Karpas-422 (cell line): Measurements from ENCODE around the gene LNX1. TPM values are rescaled to one million over a fixed set of nuclear protein-coding genes. Genes with fewer than 3 reads are reported as not detected.
A peak's percentile ranks its signal among the peaks of the same experiment; 100 is the strongest.

ENCODE experiments used
- DNase-seq: peaks from one replicate; pipeline ENCODE4 v3.0.0-alpha.2; 2015
- H2AFZ ChIP-seq: fragments of 200-600 bp; sonication (generic); 2 replicates; pipeline ENCODE4 v1.6.1; 2014; ENCODE audit warnings: antibody characterized with exemption, low read length, mixed read lengths
- H3K27ac ChIP-seq: fragments of 200-600 bp; sonication (generic); 2 replicates; pipeline ENCODE4 v1.5.1; 2014; ENCODE audit warnings: mild to moderate bottlenecking, low read length, moderate library complexity
- H3K27me3 ChIP-seq: fragments of 200-600 bp; sonication (generic); 2 replicates; pipeline ENCODE4 v1.6.1; 2014; ENCODE audit warnings: low read length, mixed read lengths
- H3K36me3 ChIP-seq: fragments of 200-600 bp; sonication (generic); 2 replicates; pipeline ENCODE4 v1.6.1; 2014; ENCODE audit warnings: low read length, mixed read lengths; ENCODE audit not compliant: insufficient read depth
- H3K4me1 ChIP-seq: fragments of 200-600 bp; sonication (generic); 2 replicates; pipeline ENCODE4 v1.6.1; 2014; ENCODE audit warnings: mild to moderate bottlenecking, low read length, mixed read lengths
- H3K4me2 ChIP-seq: fragments of 200-600 bp; sonication (generic); 2 replicates; pipeline ENCODE4 v1.6.1; 2014; ENCODE audit warnings: low read length, low read depth, mild to moderate bottlenecking; ENCODE audit not compliant: poor library complexity, severe bottlenecking
- H3K4me3 ChIP-seq: fragments of 200-600 bp; sonication (generic); 2 replicates; pipeline ENCODE4 v1.5.1; 2014; ENCODE audit warnings: mild to moderate bottlenecking, antibody characterized with exemption, low read length, mixed read lengths
- H3K79me2 ChIP-seq: fragments of 200-600 bp; sonication (generic); 2 replicates; pipeline ENCODE4 v1.6.1; 2014; ENCODE audit warnings: mild to moderate bottlenecking, low read length, mixed read lengths
- H3K9ac ChIP-seq: fragments of 200-600 bp; sonication (generic); 2 replicates; pipeline ENCODE4 v1.6.0; 2014; ENCODE audit warnings: low read length
- H3K9me2 ChIP-seq: fragments of 200-600 bp; sonication (generic), shearing (Covaris generic); replicated peaks from 2 replicates; pipeline ENCODE4 v1.6.0; 2014; ENCODE audit warnings: mild to moderate bottlenecking, low read length, moderate library complexity; ENCODE audit not compliant: insufficient read depth
- H3K9me3 ChIP-seq: fragments of 300-700, 200-600 bp; sonication (generic); 2 replicates; pipeline ENCODE4 v1.6.1; 2014; ENCODE audit warnings: low read length, mixed read lengths
- H4K20me1 ChIP-seq: fragments of 200-600 bp; sonication (generic); 2 replicates; pipeline ENCODE4 v1.6.1; 2014; ENCODE audit warnings: mild to moderate bottlenecking, antibody characterized with exemption, low read length, low read depth; ENCODE audit not compliant: insufficient read depth
- total RNA-seq: library from RNA; depleted of rRNA; stranded (reverse); fragments of >200 nt; shearing (Covaris generic); gene quantifications from 2 replicates; pipeline ENCODE4 v1.2.3, GENCODE V29; 2014; ENCODE audit warnings: low replicate concordance

The LNX1 gene
- total RNA-seq, 1 experiment from 2014 or later = not detected

DNA sequence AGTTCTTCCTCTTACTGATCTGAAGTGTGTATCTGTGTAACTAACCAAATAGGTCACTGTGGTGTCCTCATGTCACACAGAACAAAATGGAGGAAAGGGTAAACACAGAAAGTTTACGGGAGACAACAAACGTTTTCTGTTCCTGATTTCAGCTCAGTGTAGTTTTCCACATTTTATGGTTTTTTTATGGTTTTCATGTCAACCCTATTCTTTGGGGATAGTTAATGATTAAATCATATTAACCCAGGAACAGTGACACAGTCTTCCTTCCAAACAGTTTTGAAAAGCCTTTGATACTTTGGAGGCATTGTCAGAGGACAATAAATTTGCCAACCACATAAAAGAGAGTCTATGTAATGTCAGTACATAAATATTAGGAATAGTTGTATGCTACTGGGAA is 4.2 kb downstream of the LNX1 start:
- Histone ChIP-seq H4K20me1 (no peaks in the 10 kb centered on the region), H3K4me3 (no peak overlapping the region), H3K27me3 (no peaks in the 10 kb centered on the region), H3K79me2 (no peaks in the 10 kb centered on the region), H2AFZ (no peak overlapping the region), H3K27ac (no peak overlapping the region), H3K9me2 (no peaks in the 10 kb centered on the region), H3K9ac (no peak overlapping the region), H3K36me3 (no peaks in the 10 kb centered on the region), H3K4me2 (no peak overlapping the region), H3K4me1 (peaks cover 7% of the 10 kb centered on the region), H3K9me3 (no peaks in the 10 kb centered on the region)
- DNase-seq = no peak

DNA sequence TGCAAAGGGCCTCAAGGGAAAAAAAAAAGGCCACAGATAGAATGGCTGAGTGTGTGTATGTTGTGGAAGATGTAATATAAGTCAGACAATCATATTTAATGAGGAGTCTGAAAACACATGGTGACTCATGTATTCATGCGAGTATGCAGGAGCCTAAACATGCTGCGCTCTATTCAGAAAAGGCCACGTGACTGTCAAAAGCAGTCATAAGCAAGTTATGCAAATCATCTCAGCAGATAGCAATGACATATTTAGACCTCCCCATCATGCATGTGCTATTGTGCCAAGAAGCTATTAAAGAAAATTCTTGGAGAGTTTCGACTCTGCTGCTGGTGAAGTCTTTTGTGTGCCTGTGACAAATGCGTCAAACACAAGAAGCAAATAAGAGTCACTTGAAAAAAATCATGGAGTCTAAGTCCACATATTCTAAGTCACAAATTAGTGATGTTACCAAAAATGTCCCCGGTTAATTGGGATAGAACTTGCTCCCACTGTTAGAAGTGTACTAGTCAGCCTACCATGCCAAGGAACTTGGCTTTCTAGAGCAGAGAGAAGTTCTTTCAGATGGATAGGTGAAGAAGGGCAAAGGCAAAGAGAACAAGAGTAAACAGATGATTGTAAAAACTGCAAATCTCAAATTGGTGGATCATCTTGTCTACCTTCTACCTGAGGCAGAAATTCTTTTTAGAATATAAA is 5.0 kb downstream of the LNX1 start:
- peak; percentile 46 for DNase-seq
- no peak overlapping the region for H3K9ac ChIP-seq
- no peaks in the 10 kb centered on the region for H3K79me2 ChIP-seq
- no peaks in the 10 kb centered on the region for H3K27me3 ChIP-seq
- H3K4me3 ChIP-seq = no peak overlapping the region
- no peaks in the 10 kb centered on the region for H3K9me3 ChIP-seq
- no peaks in the 10 kb centered on the region for H3K36me3 ChIP-seq
- H3K27ac ChIP-seq = no peak overlapping the region
- peaks cover 7% of the 10 kb centered on the region for H3K4me1 ChIP-seq
- no peak overlapping the region for H3K4me2 ChIP-seq
- no peaks in the 10 kb centered on the region for H3K9me2 ChIP-seq
- H4K20me1 ChIP-seq = no peaks in the 10 kb centered on the region
- no peak overlapping the region for H2AFZ ChIP-seq

GRCh38 chr4:53584658-53585057 is 6.6 kb downstream of the LNX1 start:
- Histone ChIP-seq H4K20me1 (no peaks in the 10 kb centered on the region), H3K27ac (no peak overlapping the region), H2AFZ (no peak overlapping the region), H3K9me2 (no peaks in the 10 kb centered on the region), H3K27me3 (no peaks in the 10 kb centered on the region), H3K36me3 (no peaks in the 10 kb centered on the region), H3K4me2 (no peak overlapping the region), H3K9ac (no peak overlapping the region), H3K79me2 (no peaks in the 10 kb centered on the region), H3K4me3 (no peak overlapping the region), H3K4me1 (peaks cover 7% of the 10 kb centered on the region), H3K9me3 (no peaks in the 10 kb centered on the region)
- DNase-seq = no peak

- Histone ChIP-seq H3K36me3 (no peaks in the 10 kb centered on the region), H4K20me1 (no peaks in the 10 kb centered on the region), H3K9me2 (no peaks in the 10 kb centered on the region), H3K79me2 (no peaks in the 10 kb centered on the region), H3K4me1 (peaks cover 7% of the 10 kb centered on the region), H3K27ac (no peak overlapping the region), H3K9me3 (no peaks in the 10 kb centered on the region), H3K4me2 (no peak overlapping the region), H3K4me3 (no peak overlapping the region), H3K9ac (no peak overlapping the region), H3K27me3 (no peaks in the 10 kb centered on the region), H2AFZ (no peak overlapping the region)
- DNase-seq = no peak
Observed at GRCh38 chr4:53583513-53583912, 7.8 kb downstream of the LNX1 start.

- Histone ChIP-seq H3K79me2 (no peaks in the 10 kb centered on the region), H2AFZ (no peak overlapping the region), H3K9ac (no peak overlapping the region), H3K27ac (no peak overlapping the region), H3K9me3 (no peaks in the 10 kb centered on the region), H3K36me3 (no peaks in the 10 kb centered on the region), H3K27me3 (no peaks in the 10 kb centered on the region), H3K9me2 (no peaks in the 10 kb centered on the region), H3K4me1 (peaks cover 7% of the 10 kb centered on the region), H3K4me3 (no peak overlapping the region), H4K20me1 (no peaks in the 10 kb centered on the region), H3K4me2 (no peak overlapping the region)
- no peak for DNase-seq
Observed at GRCh38 chr4:53582194-53582593, 9.1 kb downstream of the LNX1 start.

DNA sequence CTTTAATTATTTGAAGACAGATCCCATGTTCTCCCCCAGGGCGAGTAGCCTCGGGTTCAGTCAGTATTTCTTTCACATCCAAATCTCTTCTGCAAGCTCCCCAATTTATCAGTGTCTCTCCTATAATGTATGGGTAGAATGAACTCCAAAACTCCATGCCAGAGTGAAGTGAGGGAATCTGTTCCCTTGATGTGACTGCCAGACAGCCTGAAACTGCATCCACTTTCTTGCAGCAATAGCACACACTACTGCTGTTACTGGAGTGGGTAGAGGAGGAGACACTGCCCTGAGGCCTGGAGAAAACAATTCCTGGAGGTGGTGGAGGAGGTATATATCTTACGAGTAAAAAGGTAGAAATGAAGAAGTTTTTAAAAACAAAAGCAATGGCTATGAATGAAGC is 11.0 kb downstream of the LNX1 start:
- no peak for DNase-seq
- Histone ChIP-seq H4K20me1 (no peaks in the 10 kb centered on the region), H3K4me2 (no peak overlapping the region), H3K4me3 (no peak overlapping the region), H3K79me2 (no peaks in the 10 kb centered on the region), H2AFZ (no peak overlapping the region), H3K27ac (no peak overlapping the region), H3K9me3 (no peaks in the 10 kb centered on the region), H3K27me3 (no peaks in the 10 kb centered on the region), H3K36me3 (no peaks in the 10 kb centered on the region), H3K9ac (no peak overlapping the region), H3K4me1 (no peaks in the 10 kb centered on the region), H3K9me2 (no peaks in the 10 kb centered on the region)

- Histone ChIP-seq H2AFZ (no peak overlapping the region), H3K27me3 (no peaks in the 10 kb centered on the region), H3K9ac (no peak overlapping the region), H4K20me1 (no peaks in the 10 kb centered on the region), H3K4me3 (no peak overlapping the region), H3K9me3 (no peaks in the 10 kb centered on the region), H3K79me2 (no peaks in the 10 kb centered on the region), H3K4me2 (no peak overlapping the region), H3K36me3 (no peaks in the 10 kb centered on the region), H3K9me2 (no peaks in the 10 kb centered on the region), H3K4me1 (no peaks in the 10 kb centered on the region), H3K27ac (no peak overlapping the region)
- no peak for DNase-seq
Observed at GRCh38 chr4:53579826-53580225, 11.5 kb downstream of the LNX1 start.

GRCh38 chr4:53576676-53577372 is 14.5 kb downstream of the LNX1 start:
- Histone ChIP-seq H2AFZ (no peak overlapping the region), H3K4me1 (no peaks in the 10 kb centered on the region), H4K20me1 (no peaks in the 10 kb centered on the region), H3K27ac (no peak overlapping the region), H3K9me2 (no peaks in the 10 kb centered on the region), H3K4me2 (no peak overlapping the region), H3K4me3 (no peak overlapping the region), H3K79me2 (no peaks in the 10 kb centered on the region), H3K36me3 (no peaks in the 10 kb centered on the region), H3K9me3 (no peaks in the 10 kb centered on the region), H3K27me3 (no peaks in the 10 kb centered on the region), H3K9ac (no peak overlapping the region)
- DNase-seq = no peak
